ENCODE measurements around the gene AUP1. TPM values are rescaled to one million over a fixed set of nuclear protein-coding genes. Genes with fewer than 3 reads are reported as not detected.
A peak's percentile ranks its signal among the peaks of the same experiment; 100 is the strongest.

The AUP1 gene
- total RNA-seq, 4 donors from 2014 or later = 62.7 to 92.1 (median 86.2) TPM

DNA sequence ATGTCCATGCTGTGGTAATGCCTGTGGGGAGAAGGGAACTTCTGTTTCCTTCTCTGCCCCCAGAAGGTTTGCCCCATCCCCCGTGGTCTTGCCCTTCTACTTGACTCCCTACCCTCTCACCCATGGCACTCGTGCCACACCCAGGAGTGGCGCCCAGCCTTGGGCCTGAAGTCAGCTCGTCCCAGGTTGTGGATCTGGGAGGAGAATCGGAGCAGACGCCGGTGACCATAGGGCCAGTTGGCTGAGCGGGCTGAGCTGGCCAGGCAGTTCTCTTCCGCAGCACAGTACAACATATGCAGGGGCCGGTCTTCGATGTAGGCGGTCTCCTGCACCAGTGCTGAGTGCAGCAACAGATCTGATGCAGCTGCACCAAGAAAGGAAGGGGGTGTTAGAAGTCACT lies 4.9 kb upstream of the AUP1 start:
- no peak overlapping the region for H3K27ac ChIP-seq
- H3K9me3 ChIP-seq = no peaks in the 10 kb centered on the region
- no peak overlapping the region for H3K4me3 ChIP-seq
- H3K36me3 ChIP-seq = peaks cover 0 to 35% of the 10 kb centered on the region in 2 donors
- no peak for ATAC-seq
- peaks cover 0 to 23% (median 9%) of the 10 kb centered on the region in 3 donors for H3K4me1 ChIP-seq
- TF ChIP-seq POLR2A (IDR thresholded peaks at IDR 0.05) (no peak), EP300 (IDR thresholded peaks at IDR 0.05) (no peak), POLR2AphosphoS5 (IDR thresholded peaks at IDR 0.05) (no peak)
- TF ChIP-seq, protein P1, sequence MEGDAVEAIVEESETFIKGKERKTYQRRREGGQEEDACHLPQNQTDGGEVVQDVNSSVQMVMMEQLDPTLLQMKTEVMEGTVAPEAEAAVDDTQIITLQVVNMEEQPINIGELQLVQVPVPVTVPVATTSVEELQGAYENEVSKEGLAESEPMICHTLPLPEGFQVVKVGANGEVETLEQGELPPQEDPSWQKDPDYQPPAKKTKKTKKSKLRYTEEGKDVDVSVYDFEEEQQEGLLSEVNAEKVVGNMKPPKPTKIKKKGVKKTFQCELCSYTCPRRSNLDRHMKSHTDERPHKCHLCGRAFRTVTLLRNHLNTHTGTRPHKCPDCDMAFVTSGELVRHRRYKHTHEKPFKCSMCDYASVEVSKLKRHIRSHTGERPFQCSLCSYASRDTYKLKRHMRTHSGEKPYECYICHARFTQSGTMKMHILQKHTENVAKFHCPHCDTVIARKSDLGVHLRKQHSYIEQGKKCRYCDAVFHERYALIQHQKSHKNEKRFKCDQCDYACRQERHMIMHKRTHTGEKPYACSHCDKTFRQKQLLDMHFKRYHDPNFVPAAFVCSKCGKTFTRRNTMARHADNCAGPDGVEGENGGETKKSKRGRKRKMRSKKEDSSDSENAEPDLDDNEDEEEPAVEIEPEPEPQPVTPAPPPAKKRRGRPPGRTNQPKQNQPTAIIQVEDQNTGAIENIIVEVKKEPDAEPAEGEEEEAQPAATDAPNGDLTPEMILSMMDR (IDR thresholded peaks at IDR 0.05) = no peak
- WGBS, 2 donors (ENCODE audit: low coverage in 1 of 2) = 55% methylated on average over 2 of the region's 12 CpGs; no CpG with 5 or more reads in 1 of the 2 donors
- peaks cover 6% of the 10 kb centered on the region for H3K27me3 ChIP-seq

DNA sequence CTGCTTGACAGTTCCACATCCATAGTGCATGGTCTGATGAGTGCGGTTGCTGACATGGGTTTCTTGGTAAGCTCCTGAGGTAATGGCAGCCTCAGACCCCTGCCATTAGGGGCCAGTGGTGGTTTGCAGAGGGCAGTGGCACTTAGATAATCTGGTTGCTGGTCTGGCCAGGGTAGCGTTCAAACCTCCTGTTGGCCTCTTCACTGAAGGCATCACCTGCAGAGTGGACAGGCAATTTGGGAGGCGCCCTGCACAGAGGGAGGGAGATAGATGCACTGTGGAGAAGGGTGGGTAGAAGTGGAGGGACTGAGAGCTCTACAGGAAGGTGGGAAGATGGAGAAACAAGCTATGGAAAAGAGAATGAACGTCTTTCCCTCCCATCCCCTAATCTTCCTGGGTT lies 4.0 kb upstream of the AUP1 start:
- Histone ChIP-seq H3K27me3 (no peaks in the 10 kb centered on the region), H3K36me3 (peaks cover 0 to 35% of the 10 kb centered on the region in 2 donors), H3K9me3 (no peaks in the 10 kb centered on the region), H3K4me3 (no peak overlapping the region), H3K4me1 (peaks cover 2 to 30% (median 14%) of the 10 kb centered on the region in 3 donors), H3K27ac (no peak overlapping the region)
- TF ChIP-seq POLR2AphosphoS5 (IDR thresholded peaks at IDR 0.05) = no peak
- TF ChIP-seq POLR2A (IDR thresholded peaks at IDR 0.05) = no peak
- TF ChIP-seq, protein P1 (IDR thresholded peaks at IDR 0.05) = no peak
- TF ChIP-seq EP300 (IDR thresholded peaks at IDR 0.05) = no peak
- WGBS, 2 donors (ENCODE audit: low coverage in 1 of 2) = 33 to 70% methylated on average over 1 to 4 of the region's 4 CpGs
- no peak for ATAC-seq

DNA sequence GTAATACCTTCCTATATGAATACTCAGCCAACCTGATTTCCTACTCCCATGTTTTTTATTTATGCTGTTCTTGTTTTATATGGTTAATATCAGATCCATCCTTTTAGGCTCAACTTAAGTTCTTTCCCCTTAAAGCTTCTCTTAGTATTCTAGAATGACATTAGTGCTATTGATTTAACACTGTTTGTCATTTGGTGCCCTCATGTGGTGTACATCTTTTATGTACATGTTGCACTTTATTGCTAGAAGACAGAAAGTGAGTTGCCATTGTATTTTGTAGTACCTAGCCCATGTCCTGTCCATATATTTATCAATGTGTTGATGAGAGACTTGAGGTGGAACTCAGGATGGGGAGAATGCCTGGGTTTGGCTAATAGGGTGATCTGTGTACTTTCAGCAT lies 2.7 kb upstream of the AUP1 start:
- Histone ChIP-seq H3K27me3 (no peaks in the 10 kb centered on the region), H3K4me3 (no peak overlapping the region), H3K4me1 (peaks cover 2 to 42% (median 15%) of the 10 kb centered on the region in 3 donors), H3K9me3 (no peaks in the 10 kb centered on the region), H3K27ac (no peak overlapping the region), H3K36me3 (peaks cover 0 to 47% of the 10 kb centered on the region in 2 donors)
- ATAC-seq = no peak
- TF ChIP-seq POLR2A (IDR thresholded peaks at IDR 0.05) = no peak
- TF ChIP-seq, protein P1 (IDR thresholded peaks at IDR 0.05) = peak in 1 of 4 experiments; percentile 13

DNA sequence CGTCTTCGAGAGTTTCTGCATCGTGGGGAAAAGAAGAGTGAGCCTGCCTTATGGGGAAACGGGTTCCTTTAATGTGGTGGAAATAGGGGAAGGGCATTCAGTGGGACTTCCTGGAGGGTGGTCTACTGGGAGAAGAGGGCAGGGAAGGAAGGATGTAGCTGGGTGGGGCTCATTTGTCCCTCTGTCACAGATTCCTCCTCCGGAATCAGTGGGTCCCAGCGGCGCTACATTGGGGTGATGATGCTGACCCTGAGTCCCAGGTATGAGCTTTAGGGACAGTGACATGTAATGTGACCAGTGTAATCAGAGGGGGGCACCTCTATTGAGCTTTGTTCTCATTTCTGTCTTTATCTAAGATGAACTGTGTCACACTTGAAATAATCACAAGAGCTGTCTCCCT lies 2.2 kb upstream of the AUP1 start:
- TF ChIP-seq EP300 (IDR thresholded peaks at IDR 0.05) (no peak), POLR2AphosphoS5 (IDR thresholded peaks at IDR 0.05) (no peak), POLR2A (IDR thresholded peaks at IDR 0.05) (no peak)
- TF ChIP-seq, protein P1 (IDR thresholded peaks at IDR 0.05) = no peak
- no peak overlapping the region for H3K27ac ChIP-seq
- ATAC-seq = no peak
- H3K9me3 ChIP-seq = no peaks in the 10 kb centered on the region
- peaks cover 2 to 44% (median 15%) of the 10 kb centered on the region in 3 donors for H3K4me1 ChIP-seq
- H3K36me3 ChIP-seq = peaks cover 0 to 52% of the 10 kb centered on the region in 2 donors
- H3K4me3 ChIP-seq = no peak overlapping the region
- WGBS, 2 donors (ENCODE audit: low coverage in 1 of 2) = 79% methylated on average over 4 of the region's 7 CpGs; no CpG with 5 or more reads in 1 of the 2 donors
- no peaks in the 10 kb centered on the region for H3K27me3 ChIP-seq

Measured in gastroesophageal sphincter (tissue), 4 donors.